Measurements from ENCODE around the gene TBPL1. TPM values are rescaled to one million over a fixed set of nuclear protein-coding genes. Genes with fewer than 3 reads are reported as not detected.

Gene TBPL1
- total and polyA plus RNA-seq, 2 of the 13 experiments (the other 11 are each of a cell fraction or from before 2014, with no cell fraction given): 25.3 to 39.3 TPM

DNA sequence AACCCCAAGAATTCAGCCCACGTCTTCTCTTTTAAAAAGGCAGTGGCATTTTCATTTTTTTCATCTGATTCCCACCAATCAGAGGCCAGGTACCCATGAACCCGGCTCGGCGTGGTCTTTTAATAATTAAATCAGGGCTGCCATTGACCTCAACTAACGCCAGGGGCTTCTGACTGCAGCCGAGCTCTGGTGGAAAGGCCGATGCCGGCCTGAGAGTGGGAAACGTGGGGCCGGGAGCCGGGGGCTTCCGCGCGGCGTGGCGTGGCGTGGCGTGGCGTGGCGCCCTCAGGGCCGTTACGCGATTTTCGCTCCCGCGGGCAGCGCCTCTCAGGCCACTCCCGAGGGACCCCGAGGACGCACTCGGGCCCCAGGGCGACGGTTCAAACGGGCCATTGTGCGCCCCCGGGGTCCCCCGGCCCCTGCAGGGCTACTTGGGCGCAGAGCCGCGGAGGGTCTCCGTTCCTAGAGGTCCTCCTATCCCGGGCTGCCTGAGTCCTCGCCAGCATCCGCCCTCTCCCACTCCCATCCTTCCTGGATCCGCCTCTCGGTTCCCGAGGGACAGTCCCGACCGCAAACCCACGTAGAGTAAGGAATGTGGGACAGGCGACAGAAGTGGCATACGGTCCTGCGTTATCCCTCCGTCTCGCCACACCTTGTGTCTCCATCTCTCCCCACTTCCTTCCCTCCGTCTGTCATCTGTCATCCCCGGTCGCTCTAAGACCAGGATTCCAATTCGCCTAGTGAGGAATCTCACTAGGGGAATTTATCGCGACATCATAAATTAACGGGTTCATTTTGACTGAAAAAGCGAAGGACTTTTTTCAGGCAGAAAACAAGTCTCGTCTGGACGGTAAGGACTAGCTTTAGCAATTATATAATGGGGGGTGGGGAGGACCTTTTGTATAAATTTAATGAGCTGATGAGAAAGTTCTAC is 876 bp upstream of the TBPL1 start (continued):
- TF ChIP-seq HNRNPLL (IDR thresholded peaks at IDR 0.05; ENCODE audit: low read depth, low read length, poor library complexity, severe bottlenecking) (peak; percentile 76), HDAC6 (IDR thresholded peaks at IDR 0.05; ENCODE audit: low read depth, low read length) (no peak), RXRB (CRISPR knock-in tag; IDR thresholded peaks at IDR 0.05; ENCODE audit: borderline replicate concordance) (no peak), ZEB1 (IDR thresholded peaks at IDR 0.05; ENCODE audit: insufficient replicate concordance, low read depth) (no peak), PLRG1 (conservative IDR thresholded peaks at IDR 0.05) (no peak), ZNF724P (CRISPR knock-in tag; IDR thresholded peaks at IDR 0.05; ENCODE audit: borderline replicate concordance) (no peak), ZSCAN22 (CRISPR knock-in tag; IDR thresholded peaks at IDR 0.05) (no peak), ZNF225 (CRISPR knock-in tag; IDR thresholded peaks at IDR 0.05) (peak; percentile 87; the same call in 1 of the 2 replicates), FOSL1 (CRISPR knock-in tag; IDR thresholded peaks at IDR 0.05; ENCODE audit: borderline replicate concordance) (no peak), ZNF570 (CRISPR knock-in tag; IDR thresholded peaks at IDR 0.05; ENCODE audit: borderline replicate concordance) (no peak), HMG20A (CRISPR knock-in tag; IDR thresholded peaks at IDR 0.05; ENCODE audit: borderline replicate concordance) (no peak), ZNF549 (CRISPR knock-in tag; IDR thresholded peaks at IDR 0.05) (0 out of 2 replicates have a peak, but pooled peaks have one; percentile 16), TMF1 (CRISPR knock-in tag; IDR thresholded peaks at IDR 0.05; ENCODE audit: low read depth) (no peak), SOX13 (IDR thresholded peaks at IDR 0.05) (no peak), SOX13 (CRISPR knock-in tag; conservative IDR thresholded peaks at IDR 0.05 in 1 of 2, IDR thresholded peaks at IDR 0.05 in 1 of 2) (peak in 1 of 2 experiments; percentile 15; a peak in 1 of 4 replicates), RELA (CRISPR knock-in tag; IDR thresholded peaks at IDR 0.05) (0 out of 2 replicates have a peak, but pooled peaks have one; percentile 19), ZNF746 (CRISPR knock-in tag; IDR thresholded peaks at IDR 0.05) (no peak), ZSCAN9 (CRISPR knock-in tag; IDR thresholded peaks at IDR 0.05; ENCODE audit: borderline replicate concordance) (no peak), BHLHE40 (IDR thresholded peaks at IDR 0.05; ENCODE audit: low read length) (no peak), ZNF234 (CRISPR knock-in tag; conservative IDR thresholded peaks at IDR 0.05) (no peak), PTBP1 (IDR thresholded peaks at IDR 0.05; ENCODE audit: low read depth, low read length, poor library complexity, severe bottlenecking) (no peak), ZKSCAN1 (IDR thresholded peaks at IDR 0.05; ENCODE audit: low read length) (no peak)
- TF ChIP-seq, protein P1, sequence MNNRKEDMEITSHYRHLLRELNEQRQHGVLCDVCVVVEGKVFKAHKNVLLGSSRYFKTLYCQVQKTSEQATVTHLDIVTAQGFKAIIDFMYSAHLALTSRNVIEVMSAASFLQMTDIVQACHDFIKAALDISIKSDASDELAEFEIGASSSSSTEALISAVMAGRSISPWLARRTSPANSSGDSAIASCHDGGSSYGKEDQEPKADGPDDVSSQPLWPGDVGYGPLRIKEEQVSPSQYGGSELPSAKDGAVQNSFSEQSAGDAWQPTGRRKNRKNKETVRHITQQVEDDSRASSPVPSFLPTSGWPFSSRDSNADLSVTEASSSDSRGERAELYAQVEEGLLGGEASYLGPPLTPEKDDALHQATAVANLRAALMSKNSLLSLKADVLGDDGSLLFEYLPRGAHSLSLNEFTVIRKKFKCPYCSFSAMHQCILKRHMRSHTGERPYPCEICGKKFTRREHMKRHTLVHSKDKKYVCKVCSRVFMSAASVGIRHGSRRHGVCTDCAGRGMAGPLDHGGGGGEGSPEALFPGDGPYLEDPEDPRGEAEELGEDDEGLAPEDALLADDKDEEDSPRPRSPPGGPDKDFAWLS (CRISPR knock-in tag; IDR thresholded peaks at IDR 0.05; ENCODE audit: borderline replicate concordance): no peak
- TF ChIP-seq, protein P2, sequence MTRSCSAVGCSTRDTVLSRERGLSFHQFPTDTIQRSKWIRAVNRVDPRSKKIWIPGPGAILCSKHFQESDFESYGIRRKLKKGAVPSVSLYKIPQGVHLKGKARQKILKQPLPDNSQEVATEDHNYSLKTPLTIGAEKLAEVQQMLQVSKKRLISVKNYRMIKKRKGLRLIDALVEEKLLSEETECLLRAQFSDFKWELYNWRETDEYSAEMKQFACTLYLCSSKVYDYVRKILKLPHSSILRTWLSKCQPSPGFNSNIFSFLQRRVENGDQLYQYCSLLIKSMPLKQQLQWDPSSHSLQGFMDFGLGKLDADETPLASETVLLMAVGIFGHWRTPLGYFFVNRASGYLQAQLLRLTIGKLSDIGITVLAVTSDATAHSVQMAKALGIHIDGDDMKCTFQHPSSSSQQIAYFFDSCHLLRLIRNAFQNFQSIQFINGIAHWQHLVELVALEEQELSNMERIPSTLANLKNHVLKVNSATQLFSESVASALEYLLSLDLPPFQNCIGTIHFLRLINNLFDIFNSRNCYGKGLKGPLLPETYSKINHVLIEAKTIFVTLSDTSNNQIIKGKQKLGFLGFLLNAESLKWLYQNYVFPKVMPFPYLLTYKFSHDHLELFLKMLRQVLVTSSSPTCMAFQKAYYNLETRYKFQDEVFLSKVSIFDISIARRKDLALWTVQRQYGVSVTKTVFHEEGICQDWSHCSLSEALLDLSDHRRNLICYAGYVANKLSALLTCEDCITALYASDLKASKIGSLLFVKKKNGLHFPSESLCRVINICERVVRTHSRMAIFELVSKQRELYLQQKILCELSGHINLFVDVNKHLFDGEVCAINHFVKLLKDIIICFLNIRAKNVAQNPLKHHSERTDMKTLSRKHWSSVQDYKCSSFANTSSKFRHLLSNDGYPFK (CRISPR knock-in tag; IDR thresholded peaks at IDR 0.05; ENCODE audit: borderline replicate concordance): peak; percentile 37
- TF ChIP-seq, protein P3, sequence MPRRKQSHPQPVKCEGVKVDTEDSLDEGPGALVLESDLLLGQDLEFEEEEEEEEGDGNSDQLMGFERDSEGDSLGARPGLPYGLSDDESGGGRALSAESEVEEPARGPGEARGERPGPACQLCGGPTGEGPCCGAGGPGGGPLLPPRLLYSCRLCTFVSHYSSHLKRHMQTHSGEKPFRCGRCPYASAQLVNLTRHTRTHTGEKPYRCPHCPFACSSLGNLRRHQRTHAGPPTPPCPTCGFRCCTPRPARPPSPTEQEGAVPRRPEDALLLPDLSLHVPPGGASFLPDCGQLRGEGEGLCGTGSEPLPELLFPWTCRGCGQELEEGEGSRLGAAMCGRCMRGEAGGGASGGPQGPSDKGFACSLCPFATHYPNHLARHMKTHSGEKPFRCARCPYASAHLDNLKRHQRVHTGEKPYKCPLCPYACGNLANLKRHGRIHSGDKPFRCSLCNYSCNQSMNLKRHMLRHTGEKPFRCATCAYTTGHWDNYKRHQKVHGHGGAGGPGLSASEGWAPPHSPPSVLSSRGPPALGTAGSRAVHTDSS (CRISPR knock-in tag; conservative IDR thresholded peaks at IDR 0.05): no peak
